GM19397 (cell line): ENCODE data around the gene TSPOAP1.
A peak's percentile ranks its signal among the peaks of the same experiment; 100 is the strongest.
"Not testable (repeated sequence)": the region's sequence is repeated elsewhere in the genome, so short reads cannot be mapped to it uniquely, and the experiment has no call there.

Experiments used
- ATAC-seq: cut with Tn5 transposase; IDR thresholded peaks from one replicate; pipeline ENCODE4 v1.9.1; 2021; ENCODE audit warnings: mild to moderate bottlenecking, moderate library complexity; ENCODE audit not compliant: unreplicated experiment

Gene TSPOAP1

DNA sequence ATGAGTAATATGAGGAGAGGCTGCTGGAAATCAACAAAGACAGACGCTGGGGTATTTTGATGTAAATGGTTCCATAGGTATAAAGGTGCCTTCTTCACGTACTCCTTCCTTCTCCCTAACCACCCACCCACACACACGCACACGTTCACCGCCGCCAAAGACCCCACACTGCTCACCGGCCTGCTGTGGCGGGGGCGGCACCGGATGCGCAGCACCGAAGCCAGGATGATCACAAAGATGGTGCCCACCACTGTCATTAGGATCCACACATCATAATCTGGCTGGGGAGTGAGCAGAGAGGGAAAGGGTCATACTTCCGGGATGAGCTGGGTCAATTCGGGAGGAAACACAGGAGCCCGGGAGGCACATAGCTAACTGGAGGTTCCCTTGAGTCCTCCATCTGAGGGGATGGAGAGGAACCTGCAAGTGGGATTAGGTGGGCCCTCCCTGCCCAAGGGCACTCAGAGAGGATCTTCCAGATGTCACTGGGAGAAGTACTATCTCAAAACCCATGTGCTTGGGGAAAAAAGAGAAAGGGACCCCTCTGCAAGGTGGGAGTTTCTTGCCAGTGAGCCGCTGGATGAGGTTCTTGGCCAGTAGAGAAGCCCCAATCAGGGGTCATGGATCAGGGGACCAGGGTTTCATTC is 33.9 kb upstream of the TSPOAP1 start:
- no peak for ATAC-seq

DNA sequence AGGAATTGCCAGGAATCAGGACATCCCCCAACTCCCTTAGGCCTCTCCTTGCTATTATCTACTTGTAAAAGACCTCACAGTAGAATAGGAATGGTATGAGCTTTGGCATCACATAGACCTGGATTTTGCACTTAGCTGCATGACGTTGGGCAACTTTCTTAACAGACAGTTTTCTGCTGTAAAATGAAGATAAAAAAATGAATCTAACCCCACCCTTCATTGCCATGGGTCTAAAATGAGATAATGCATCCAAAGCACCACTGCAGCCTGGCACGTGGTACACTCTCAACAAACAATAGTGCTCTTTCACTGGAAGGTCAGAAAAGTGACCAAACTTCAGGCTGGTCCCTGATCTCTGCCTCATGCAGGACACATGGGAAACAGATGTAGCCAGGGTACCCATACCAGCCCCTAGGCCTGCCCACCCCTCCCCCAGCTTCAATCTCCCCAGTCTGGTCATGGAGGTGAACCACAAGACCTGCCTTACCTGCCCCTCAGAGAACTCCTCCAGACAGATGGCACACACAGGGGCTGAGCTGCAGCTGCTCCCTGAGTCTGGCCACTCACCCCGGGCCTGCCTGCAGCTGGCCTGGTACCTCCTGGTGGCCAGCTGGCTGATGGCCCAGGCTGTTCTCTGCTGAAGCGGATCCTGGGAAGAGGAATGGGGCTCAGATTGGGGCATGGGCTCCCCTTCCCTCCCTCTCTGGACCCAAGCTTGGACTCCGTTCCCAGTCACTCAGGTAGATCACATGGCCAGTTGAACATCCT is 31.9 kb upstream of the TSPOAP1 start:
- ATAC-seq: no peak

DNA sequence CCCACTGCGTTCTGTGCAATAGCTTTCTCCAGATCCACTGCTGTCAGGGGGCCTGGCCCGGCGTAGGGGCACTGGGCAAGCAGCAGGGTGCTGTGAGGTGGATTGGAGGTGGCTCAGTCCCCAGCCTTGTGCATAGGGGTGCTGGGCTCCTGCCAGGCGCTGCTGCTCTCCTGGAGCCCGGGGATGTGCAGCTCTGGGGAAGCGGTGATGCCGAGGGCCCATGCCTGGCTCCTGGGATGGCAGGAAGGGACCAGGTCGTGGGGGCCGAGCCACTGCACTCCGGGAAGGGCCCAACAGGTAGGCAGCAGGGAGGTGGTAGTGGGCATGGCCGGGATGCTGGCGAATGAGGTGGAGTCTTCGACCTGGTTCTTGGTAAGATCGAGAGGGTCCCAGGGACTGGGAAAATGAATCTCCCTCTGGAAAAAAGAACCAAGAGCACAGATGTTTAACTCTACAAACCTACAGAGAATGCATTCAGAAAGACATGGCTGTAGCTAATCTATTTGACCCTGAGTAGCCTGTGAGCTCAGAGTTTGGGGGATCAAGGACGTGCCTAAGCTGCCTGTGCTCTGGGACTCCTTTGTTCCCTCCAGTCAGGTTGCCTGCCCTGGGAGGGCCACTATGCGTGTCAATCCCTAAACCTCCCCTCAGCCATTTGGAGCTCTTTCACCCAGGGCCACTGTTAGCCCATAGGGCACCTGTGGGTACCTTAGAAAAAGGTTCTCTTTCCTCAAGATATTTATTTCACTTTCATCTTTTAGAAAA is 30.0 kb upstream of the TSPOAP1 start:
- no peak for ATAC-seq

DNA sequence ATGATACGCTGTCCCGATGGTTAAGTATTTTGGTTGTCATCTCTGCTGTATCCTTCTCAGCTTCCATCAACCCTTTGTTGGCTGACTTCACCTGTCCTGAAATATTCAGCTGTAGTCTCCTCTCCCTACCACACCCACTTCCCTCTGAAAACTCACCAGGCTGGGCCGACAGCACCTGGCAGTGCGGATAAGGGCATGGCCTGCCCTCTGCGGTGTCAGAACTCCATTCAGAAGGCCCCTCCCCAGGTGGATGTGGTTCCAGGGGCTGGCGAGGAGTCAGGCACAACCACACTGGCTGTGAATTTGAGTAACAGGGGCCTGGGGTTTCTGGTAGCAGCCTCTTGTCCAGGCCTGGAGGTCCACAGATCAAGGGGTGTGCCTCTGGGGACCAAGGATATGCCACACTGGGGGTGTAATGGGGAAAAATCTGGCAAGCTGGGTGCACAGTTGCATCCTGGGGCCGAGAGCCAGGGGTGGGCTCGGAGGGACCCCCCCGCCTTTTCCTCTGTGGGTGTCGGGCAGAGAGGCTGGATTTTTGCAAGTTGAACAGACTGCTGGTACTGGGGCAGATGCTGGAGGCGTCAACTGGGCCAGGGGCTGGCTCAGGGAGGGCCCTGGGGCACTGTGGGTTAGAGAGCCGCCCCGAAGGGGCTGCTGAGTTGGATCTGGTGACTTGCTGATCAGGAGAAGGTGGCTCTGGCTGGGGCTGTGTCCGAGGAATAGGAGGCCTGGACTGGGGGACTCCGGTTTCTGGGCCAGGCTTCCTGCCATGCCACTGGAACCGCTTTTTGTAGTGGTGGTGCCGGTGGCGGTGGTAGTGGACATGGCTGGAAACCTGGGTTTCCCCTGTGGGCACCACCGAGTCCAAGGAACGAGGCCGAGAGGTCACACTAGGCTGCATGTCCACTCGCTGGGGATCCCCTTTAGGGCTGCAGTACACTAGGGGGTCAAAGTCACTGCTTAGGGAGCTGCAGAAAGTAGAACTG is 29.0 kb upstream of the TSPOAP1 start:
- ATAC-seq: no peak

DNA sequence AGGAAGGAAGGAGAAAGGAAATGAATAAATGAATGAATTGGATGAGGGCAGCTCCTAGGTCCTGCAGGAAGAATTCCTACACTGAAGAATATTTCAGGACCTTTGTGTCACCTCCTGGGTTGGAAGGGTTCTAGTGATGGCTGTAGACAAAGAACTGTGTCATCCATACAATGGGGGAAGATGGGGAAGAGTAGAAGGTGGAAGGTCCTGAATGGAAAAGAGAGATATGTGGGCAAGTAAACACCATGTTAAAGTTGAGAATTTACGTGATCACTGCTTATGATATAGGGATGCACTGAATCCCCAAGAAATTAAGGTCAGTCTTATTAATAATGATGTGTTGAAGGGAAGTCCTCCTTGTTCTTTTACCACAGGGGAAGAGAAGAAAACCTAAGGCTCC is 27.6 kb upstream of the TSPOAP1 start:
- ATAC-seq: no peak

DNA sequence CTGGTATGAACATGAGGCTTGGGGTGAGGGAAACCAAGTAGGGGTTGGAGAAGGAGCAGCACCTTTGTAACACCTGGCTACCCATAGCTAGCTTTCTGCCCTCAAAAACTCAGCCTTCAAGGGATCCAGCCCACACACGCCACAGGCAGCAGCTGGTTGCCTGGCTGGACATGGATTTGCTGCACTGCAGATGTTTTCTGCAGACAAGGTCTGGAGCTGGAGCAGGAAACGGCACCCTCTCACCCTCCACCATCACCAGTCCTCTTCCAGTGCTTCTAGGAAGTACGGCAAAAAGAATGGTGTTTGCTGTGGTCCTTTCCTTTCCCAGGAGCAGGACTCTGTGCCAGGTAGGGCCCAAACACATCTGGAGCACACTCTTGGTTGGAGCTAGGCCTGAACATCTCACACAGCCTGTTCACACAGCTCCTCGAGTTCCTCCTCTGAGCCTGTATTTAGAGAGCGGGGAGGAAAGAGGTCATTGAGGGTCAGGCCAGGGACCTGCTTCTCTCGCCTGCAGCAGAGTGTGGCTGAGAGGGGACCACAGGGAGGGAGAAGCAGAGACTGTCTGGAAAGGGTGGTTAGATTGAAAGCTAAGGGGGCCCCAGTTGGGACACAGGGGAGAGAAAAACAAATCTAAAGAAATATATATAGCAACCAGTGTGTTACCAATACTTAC is 26.1 kb upstream of the TSPOAP1 start:
- ATAC-seq: no peak

DNA sequence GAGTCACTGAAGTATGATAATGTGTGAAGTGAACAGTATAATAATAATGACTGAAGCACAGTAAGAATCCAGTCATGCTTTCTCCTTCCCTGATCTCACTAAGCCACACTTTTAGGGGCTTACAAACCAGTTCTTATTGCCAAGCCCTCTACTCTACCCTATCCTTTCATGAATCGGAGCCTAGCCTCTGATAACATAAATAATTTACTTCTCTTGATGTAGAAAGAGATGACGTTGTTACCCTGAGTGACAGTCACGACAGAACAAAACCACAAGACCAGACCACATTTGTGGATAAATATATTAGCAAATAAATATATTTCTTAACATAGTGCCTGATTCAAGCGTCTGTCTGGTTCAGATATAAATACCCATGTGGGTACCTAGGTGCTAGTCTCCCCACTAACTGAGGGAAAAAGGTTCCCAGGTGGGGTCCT is 24.8 kb upstream of the TSPOAP1 start:
- ATAC-seq: no peak

DNA sequence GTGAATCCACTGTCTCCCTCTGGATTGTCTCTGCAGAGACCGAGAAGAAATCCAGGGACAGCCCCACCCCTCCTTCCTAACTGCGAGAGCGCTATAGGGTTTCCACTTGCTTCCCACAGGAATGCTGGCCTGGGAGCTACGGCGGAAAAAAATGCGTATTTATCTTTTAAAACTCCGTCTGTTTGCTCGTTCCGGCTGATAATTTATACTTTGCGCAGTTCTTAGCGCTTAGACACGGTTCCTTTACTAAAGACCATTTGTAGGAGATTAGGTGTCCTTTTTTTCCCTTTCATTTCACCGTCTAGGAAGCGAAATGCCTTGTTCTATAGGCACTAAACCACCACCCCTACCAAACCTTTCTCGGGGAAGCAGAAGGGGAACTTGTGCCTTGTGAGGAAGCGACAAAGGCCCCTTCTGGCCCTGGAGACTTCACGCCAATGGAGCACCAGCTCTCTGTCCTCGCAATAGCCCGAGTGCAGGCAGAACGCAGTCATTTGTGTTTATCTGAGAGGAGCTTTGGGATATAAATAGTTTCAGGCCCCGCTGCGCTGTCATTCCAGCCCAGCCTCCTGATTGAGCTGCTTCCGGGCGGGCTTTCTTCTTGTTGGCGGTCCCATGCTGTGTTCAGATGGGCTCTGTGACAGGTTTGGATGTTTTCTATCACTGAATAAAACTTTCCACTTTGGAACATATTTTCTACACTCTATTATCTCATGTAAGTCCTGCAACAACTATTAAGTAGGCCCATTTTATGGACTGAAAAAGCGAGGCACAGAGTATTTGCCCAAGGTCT is 24.2 kb upstream of the TSPOAP1 start:
- ATAC-seq: no peak

DNA sequence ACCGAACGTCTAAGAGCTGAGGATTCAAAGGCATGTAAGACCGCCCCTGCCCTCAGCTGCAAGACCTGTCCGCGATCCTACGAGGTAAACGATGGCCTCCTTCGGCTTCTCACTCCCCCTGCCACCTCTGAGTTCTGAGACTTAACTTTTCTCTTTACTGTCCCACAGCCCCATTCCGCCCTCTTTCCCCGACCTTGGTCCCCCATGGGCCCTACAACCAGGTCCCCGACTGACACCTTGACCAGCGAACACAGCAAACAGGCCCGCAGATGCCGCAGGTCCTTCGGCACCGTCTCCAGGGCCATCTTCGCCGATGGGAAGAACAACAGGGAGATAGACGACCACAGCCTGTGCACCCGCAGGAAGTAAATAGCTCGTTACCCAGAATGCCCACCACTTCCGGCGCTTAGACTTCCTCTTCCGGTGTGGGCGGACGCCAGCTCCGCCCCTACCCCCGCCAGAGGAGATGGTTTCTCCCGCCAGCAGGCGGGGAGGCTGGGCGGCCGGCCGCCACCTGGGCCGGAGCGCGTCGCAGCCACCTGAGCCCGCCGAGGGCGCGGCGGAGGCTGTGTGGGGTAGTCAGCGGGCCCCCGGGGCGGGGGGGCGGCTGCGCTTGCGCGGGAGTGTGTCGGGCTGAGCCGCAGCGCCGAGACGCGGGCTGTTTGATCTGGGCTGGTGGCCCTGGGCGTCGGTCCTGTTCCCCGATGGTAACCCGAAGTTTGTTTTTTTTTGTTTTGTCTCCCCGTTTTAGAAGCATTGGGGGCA is 23.4 kb upstream of the TSPOAP1 start, which contains the start of gene SUPT4H1:
SUPT4H1 (minus strand) TSS at position 371 of the 765 bp plus-strand sequence; CDS start at position 305, 66 bp downstream.
- peak; percentile 95 for ATAC-seq

DNA sequence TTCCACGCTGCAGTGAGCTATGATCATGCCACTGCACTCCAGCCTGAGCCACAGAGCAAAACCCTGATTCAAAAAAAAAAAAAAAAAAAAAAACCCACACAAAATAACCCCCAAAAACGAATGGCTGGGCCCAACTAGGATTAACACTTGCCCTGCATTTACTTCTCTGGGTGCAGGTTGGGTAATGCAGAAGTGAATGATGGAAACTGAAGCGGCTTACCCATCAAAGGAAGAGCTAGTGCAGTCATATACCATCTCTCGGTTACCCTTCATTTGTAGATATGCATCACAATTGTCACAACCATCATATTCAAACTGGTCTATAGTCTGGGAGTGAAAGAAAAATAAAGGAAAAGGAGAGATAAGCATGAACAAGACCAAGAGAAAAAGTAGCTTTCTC is 22.6 kb upstream of the TSPOAP1 start:
- ATAC-seq: no peak

DNA sequence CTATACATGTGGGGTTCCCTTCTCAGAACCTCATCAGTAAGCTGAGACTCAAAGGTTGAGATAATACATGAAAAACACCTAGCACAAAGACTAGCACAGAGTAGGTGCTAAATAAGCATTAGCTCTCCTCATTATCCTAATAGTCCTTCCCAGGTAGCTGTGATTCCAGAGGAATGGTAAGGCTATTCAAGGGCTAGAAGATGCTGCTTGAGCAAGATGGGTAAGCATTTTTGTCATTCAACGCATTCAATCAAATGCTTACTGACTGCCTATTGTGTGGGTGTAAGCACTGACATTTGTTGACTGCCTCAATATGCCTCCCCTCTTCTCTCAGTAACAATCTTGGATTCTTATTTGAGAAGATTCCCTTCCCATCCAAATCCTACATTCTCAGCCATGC is 19.4 kb upstream of the TSPOAP1 start:
- no peak for ATAC-seq

DNA sequence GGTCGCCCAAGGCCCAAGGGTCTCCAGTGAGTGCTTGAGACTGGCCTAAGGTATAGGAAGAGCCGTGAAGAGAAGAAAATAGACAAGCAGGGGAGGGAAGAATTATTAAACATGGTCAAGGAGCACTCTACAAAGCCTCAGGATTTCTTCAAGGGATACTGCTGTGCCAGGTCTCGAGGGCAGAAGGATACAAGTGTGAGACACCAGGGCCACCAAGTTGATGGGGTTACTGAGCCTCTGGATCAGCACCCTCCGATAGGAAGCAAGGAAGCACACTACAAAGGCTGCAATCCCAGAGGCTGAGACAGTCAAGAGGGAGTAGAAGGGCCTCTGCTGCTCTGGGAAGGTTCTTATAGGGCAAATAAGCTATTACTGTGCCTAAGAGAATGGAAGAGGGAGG is 16.9 kb upstream of the TSPOAP1 start:
- ATAC-seq: no peak

DNA sequence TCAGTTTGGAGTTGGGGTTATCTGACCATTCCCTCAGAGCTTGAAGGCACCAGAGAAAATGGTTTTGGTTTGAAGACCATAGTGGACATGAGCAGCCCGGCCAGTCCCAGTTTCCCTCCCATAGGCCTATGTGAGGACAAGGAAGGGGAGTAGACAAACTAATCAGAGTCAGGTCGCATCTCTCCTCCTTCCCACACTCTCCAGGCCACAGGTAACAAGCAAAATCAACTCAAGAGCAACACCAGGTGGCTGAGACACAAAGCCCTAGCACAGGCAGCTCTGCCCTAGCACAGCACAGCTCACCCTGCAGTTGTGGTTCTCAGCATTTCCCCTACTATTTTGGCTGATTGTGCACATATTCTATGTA is 16.2 kb upstream of the TSPOAP1 start:
- peak; percentile 29 for ATAC-seq

DNA sequence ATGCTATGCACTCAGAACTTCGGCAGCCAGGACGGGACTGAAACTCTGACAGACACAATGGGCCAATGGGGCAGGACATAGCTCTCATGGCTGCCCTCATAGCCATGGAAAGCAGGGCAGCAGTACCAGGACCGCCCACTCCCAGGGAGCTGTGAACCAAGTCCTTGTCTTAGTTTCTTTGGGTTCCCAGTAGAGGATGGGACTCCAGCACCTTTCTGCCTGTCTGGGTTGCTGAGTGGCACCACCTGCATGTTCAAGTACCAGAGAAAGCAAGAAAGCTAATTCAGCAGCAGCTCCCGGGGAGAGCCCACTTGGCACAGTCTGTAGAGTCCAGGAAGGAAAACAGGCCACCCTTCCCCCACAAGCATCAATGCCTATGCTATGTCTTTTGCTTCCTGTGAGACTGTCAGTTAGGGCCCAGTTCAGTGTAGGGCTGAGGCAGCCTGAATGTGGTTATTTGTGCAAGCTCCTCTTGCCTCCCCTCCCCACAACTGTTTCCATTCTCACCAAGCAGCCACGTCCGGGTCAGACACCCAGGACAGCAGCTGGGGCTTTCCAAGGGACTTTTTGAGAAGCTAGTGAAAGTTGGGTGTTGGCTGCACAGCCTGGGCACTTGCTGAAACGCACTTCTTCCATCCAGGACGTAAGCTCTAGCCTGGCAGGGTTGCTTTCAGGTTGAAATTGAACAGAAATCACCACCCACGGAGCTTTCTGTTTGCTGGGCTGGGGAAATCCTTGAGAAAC is 15.6 kb upstream of the TSPOAP1 start:
- ATAC-seq: peak; percentile 85

DNA sequence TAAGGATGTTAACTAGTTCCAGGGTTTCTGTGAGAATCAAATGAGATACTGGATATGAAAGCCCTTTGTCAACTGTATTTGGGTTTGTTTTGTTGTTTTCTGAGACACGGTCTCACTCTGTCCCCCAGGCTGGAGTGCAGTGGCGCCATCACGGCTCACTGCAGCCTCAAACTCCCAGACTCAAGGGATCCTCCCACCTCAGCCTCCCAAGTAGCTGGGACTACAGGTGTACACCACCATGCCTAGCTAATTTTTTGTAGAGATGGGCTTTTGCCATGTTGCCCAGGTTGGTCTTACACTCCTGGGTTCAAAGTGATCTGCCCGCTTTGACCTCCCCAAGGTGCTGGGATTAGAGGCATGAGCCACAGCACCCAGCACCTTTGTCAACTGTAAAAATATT is 14.5 kb upstream of the TSPOAP1 start:
- no peak for ATAC-seq

DNA sequence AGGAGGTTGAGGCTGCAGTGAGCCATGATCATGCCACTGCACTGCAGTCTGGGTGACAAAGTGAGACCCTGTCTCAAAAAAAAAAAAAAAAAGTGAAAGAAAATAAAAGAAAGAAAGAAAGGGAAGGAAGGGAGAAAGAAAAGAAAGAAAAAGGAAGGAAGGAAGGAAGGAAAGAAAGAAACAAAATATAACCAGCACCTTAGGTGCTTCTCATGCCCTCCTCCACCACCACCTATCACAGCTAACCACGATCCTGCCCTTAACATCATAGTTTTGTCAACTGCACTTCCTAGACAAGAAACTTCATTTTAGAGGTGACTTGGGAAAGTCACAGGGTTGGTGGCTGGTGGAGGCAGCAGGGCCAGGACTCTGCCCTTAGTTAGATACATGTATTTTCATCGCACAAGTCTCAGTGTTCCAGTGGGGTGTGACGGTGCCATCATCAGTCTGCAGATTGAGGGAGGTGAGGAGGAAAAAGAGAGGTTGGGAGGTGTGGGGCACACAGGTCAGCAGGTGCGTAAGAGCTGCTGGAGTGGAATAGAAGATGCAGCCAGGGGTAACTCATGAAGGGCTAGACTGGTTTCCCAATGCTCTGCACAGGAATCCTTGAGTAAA is 13.4 kb upstream of the TSPOAP1 start:
- no peak for ATAC-seq

DNA sequence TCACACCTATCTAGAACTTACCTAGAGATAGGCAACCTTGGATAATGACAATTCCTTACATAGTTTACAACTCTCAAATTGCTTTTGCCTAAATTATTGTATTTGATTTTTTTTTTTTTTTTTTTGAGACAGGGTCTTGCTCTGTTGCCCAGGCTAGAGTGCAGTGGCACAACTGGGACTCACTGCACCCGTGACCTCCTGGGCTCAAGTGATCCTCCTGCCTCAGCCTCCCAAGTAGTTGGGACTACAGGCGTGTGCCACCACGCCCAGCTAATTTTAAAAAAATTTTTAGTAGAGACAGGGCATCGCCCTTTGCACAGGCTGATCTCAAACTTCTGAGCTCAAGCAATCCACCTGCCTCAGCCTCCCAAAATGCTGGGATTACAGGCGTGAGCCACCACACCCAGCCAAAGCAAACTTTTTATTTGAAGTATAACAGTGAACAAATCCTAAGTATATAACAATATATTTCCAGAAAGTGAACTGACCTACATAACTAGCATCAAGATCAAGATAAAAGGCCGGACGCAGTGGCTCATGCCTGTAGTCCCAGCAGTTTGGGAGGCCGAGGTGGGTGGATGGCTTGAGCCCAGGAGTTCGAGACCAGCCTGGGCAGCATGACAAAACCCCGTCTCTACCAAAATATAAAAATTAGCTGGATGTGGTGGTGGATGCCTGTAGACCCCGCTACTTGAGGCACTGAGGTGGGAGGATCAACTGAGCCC is 12.7 kb upstream of the TSPOAP1 start:
- not testable (repeated sequence) for ATAC-seq
